Fibroblast of gingiva (primary cell): ENCODE measurements around the gene ANKFN1.

ENCODE experiments used
- DNase-seq: peaks from one replicate; pipeline ENCODE4 v3.0.0-alpha.2; 2011; ENCODE audit warnings: low read depth

The ANKFN1 gene

GRCh38 chr17:56290101-56290801 lies 137.0 kb downstream of the ANKFN1 start:
- peak; percentile 3 for DNase-seq

GRCh38 chr17:56290802-56291118 lies 137.5 kb downstream of the ANKFN1 start:
- no peak for DNase-seq

- DNase-seq = peak; percentile 13
Observed at GRCh38 chr17:56291226-56291805, 138.0 kb downstream of the ANKFN1 start.

GRCh38 chr17:56292010-56292409 lies 138.7 kb downstream of the ANKFN1 start:
- peak; percentile 66 for DNase-seq

GRCh38 chr17:56292578-56292977 lies 139.3 kb downstream of the ANKFN1 start:
- DNase-seq = no peak

- DNase-seq = peak; percentile 30
Observed at GRCh38 chr17:56297184-56297583, 143.9 kb downstream of the ANKFN1 start.

- no peak for DNase-seq
Observed at GRCh38 chr17:56298846-56299245, 145.6 kb downstream of the ANKFN1 start.

- DNase-seq = peak; percentile 8
Observed at GRCh38 chr17:56300144-56300543, 146.9 kb downstream of the ANKFN1 start.

- no peak for DNase-seq
Observed at GRCh38 chr17:56305007-56305406, 151.7 kb downstream of the ANKFN1 start.

- DNase-seq = no peak
Observed at GRCh38 chr17:56309897-56310296, 156.6 kb downstream of the ANKFN1 start.

GRCh38 chr17:56310782-56311181 lies 157.5 kb downstream of the ANKFN1 start:
- DNase-seq = no peak

GRCh38 chr17:56313201-56313600 lies 159.9 kb downstream of the ANKFN1 start:
- DNase-seq = no peak

- DNase-seq = no peak
Observed at GRCh38 chr17:56314026-56314425, 160.8 kb downstream of the ANKFN1 start.

GRCh38 chr17:56314984-56315602 lies 161.8 kb downstream of the ANKFN1 start:
- no peak for DNase-seq

GRCh38 chr17:56316604-56317003 lies 163.3 kb downstream of the ANKFN1 start:
- no peak for DNase-seq

- no peak for DNase-seq
Observed at GRCh38 chr17:56317351-56318208, 164.3 kb downstream of the ANKFN1 start.

- peak; percentile 36 for DNase-seq
Observed at GRCh38 chr17:56319531-56319930, 166.3 kb downstream of the ANKFN1 start.

GRCh38 chr17:56320443-56320842 lies 167.2 kb downstream of the ANKFN1 start:
- DNase-seq = no peak

GRCh38 chr17:56322991-56323390 lies 169.7 kb downstream of the ANKFN1 start:
- no peak for DNase-seq

GRCh38 chr17:56324676-56325075 lies 171.4 kb downstream of the ANKFN1 start:
- no peak for DNase-seq

- no peak for DNase-seq
Observed at GRCh38 chr17:56325313-56326000, 172.2 kb downstream of the ANKFN1 start.

- no peak for DNase-seq
Observed at GRCh38 chr17:56326001-56326359, 172.7 kb downstream of the ANKFN1 start.
